Erythroblast (primary cell): Measurements from ENCODE around the gene TBC1D2.

ENCODE experiments used
- DNase-seq, 2 experiments: peaks; one replicate each; lab custom pipeline; 2025; lab: John Stamatoyannopoulos, UW
- GATA1 ChIP-seq: IDR thresholded peaks from 2 replicates; pipeline ENCODE4 v1.6.1; 2011; ENCODE audit warnings: low read depth, mild to moderate bottlenecking, control low read depth, low read length, moderate library complexity
- POLR2A ChIP-seq: IDR thresholded peaks from 2 replicates; pipeline ENCODE4 v1.6.1; 2011; ENCODE audit warnings: mild to moderate bottlenecking, low read length

The TBC1D2 gene

GRCh38 chr9:98263080-98263479, 7.6 kb upstream of the TBC1D2 start:
- DNase-seq, result no peak
- no peak for TF ChIP-seq GATA1
- TF ChIP-seq POLR2A, result no peak

- no peak for DNase-seq
- TF ChIP-seq POLR2A, result no peak
- no peak for TF ChIP-seq GATA1
Observed at GRCh38 chr9:98262056-98262455, 6.6 kb upstream of the TBC1D2 start.

DNA sequence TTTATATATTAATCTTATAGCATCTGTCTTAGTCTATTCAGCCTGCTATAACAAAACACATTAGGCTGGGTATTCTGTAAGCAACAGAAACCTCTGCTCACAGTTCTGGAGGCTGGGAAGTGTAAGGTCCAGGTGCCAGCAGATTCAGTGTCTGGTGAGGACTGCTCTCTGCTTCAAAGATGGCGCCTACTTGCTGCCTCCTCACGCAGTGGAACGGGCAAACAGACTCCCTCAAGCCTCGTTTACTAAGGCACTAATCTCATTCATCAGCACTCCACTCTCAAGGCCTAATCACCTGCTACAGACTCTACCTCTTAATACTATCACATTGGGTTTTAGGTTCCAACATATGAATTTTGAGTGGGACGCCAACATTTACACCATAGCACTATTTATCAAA, 5.2 kb upstream of the TBC1D2 start:
- no peak for DNase-seq
- no peak for TF ChIP-seq POLR2A
- no peak for TF ChIP-seq GATA1

DNA sequence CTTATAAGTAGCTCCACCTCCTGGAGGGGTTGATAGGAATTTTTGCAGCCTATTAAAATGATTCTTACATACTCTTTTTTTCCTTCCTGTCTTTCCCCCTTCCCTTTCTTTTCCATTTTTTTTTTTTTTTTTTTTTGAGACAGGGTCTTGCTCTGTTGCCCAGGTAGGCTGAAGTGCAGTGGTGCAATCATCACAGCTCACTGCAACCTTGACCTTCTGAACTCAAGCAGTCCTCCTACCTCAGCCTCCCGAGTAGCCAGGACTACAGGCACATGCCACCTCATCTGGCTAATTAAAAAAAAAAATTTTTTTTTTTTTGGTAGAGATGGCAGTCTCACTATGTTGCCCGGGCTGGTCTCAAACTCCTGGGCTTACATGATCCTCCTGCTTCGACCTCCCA, 4.3 kb upstream of the TBC1D2 start:
- TF ChIP-seq GATA1, result no peak
- TF ChIP-seq POLR2A, result no peak
- no peak for DNase-seq

GRCh38 chr9:98256756-98257155, 1.3 kb upstream of the TBC1D2 start:
- DNase-seq, result peak; percentile 58 to 67

DNA sequence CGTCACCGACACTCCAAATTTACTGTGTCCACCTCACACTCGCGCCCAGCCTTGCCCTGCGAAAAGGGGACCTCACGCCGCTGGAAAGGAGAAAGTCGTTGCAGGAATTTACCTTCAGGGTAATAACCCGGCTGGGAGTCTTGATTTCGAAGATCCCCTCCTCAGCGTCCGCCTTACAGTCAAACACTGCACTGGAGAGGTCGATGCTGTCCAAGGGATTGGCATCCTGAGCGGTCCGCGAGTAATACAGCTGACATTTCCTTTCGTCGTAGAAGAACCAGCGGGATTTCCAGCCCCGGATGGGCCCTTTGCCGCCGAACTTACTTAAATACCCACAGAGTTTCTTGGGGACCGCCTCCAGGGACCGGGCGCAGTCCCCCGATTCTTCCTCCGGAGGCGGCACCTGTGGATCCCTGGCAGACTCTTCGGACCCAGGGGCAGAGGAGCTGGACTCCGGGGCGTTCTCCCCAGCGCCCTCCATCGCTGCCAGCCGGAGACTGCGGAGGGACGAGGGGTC, 330 bp downstream of the TBC1D2 start:
- peak in 1 of 2 experiments; percentile 68 for DNase-seq
- TF ChIP-seq POLR2A (no peak), GATA1 (no peak)

More at GRCh38 chr9:98256756-98257155, 1.3 kb upstream of the TBC1D2 start:
- TF ChIP-seq POLR2A (no peak), GATA1 (no peak)

GRCh38 chr9:98254228-98255060, 1.0 kb downstream of the TBC1D2 start:
- no peak for TF ChIP-seq POLR2A
- no peak for TF ChIP-seq GATA1
- DNase-seq, result peak in 1 of 2 experiments; percentile 23

GRCh38 chr9:98253565-98253964, 1.9 kb downstream of the TBC1D2 start:
- no peak for DNase-seq
- TF ChIP-seq POLR2A (no peak), GATA1 (no peak)

GRCh38 chr9:98251551-98251950, 3.9 kb downstream of the TBC1D2 start:
- TF ChIP-seq POLR2A (no peak), GATA1 (no peak)
- DNase-seq, result no peak

DNA sequence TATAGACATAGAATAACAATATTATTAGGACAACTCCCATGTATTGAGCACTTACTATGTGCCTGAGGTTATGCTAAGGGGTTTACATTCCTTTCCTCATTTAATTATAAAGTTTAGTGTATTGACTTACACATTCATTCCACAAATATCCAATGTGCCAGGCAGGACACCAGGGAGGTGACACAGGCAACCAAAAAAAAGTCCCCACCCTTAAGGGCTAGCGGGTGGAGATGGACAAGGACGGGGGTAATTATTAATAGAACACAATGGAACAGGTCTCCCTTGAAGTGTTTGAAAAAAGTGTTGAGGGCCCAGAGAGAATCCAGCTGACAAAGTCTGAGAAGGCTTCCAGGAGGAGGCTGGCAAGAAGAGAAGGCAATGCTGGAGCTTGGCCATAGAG, 5.7 kb downstream of the TBC1D2 start:
- no peak for TF ChIP-seq POLR2A
- TF ChIP-seq GATA1, result no peak
- no peak for DNase-seq

- DNase-seq, result peak; percentile 37 to 70
- TF ChIP-seq GATA1 (no peak), POLR2A (no peak)
Observed at GRCh38 chr9:98248737-98249474, 6.5 kb downstream of the TBC1D2 start.

DNA sequence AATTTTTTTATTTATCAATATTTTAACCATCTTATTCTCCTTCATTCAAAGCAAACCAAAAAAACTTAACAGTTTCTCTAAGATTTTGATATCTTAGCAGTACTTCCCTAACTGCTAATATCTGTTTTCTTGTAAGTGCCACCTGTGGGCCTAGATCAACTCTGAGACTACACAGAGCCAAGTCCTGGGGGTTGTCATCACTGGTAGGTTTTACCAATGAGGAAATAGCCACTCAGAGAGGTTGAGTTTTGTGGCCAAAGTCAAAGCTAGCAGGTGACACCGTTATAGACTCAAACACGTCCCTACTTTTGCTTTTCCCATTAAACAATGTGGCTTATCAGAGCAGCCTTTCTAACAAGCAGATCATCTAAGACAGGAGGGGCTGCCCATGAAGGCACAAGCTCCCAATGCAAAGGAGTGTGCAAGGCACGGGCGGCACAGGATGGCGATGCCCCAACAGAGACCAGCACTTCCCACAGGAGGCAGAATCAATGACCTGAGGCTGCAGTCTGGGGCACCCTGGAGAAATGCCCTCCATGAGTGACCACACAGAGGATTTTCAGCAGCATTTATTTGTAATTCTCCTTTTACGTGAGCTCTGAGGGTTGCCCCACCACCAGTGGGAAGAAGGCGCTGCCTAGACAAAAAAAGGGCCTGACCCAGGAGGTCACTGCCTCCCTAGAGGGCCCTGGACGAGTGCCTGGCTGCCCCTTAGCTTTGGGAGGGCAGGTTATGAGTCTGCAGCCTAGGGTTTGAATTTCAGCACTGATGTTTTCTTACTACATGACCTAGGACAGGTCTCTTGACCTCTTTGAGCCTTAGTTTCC, 7.4 kb downstream of the TBC1D2 start:
- no peak for TF ChIP-seq GATA1
- no peak for TF ChIP-seq POLR2A
- DNase-seq, result no peak

- no peak for DNase-seq
- no peak for TF ChIP-seq POLR2A
- no peak for TF ChIP-seq GATA1
Observed at GRCh38 chr9:98242426-98242825, 13.0 kb downstream of the TBC1D2 start.
